Activated T-cell treated with anti-CD3 and anti-CD28 coated beads, Interleukin-2, amount 50 U/mL, for 48 hours (primary cell): Measurements from ENCODE around the gene CBLC.

Experiments
- DNase-seq, 2 experiments: peaks; one replicate each; pipeline ENCODE4 v3.0.0-alpha.2; 2020

The CBLC gene

GRCh38 chr19:44746946-44747738 is 30.5 kb upstream of the CBLC start:
- DNase-seq: peak; percentile 96 to 97

- DNase-seq: peak; percentile 77 to 78
Measured at GRCh38 chr19:44747739-44748425, 29.8 kb upstream of the CBLC start.

DNA sequence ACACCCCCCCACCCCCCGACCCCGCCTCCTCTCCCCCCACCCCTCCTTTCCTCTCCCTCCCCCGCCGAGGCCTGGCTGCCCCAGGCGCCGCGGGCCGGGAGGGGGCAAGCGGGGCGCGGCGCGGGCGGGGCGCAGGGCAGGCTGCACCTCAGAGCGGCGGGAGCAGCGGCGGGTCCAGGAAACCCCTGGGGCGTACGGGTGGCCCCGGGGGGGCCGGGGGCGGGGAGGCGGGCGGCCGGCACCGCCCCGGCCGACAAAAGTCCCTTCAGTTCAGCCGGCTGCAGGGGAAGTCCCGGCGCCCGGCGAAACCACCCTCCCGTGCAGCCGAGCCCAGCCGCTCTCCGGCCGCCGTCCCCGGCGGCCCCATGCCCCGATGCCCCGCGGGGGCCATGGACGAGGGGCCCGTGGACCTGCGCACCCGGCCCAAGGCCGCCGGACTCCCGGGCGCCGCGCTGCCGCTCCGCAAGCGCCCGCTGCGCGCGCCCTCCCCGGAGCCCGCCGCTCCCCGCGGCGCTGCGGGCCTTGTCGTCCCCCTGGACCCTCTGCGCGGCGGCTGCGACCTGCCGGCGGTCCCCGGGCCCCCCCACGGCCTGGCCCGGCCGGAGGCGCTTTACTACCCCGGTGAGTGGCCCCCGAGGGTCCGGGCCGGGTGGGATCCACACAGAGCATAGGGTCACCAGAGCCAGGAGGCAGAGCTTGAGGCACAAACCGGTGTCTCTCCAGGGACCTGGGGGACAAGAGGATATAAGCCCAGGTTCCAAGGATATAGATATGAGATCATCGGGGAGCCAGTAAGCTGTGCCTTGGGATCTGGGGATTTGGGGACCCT is 29.1 kb upstream of the CBLC start, which contains the start of gene BCL3:
Gene BCL3, plus strand, starts transcription at position 283 of the 829 bp plus-strand sequence. Its CDS starts 83 bp downstream, at position 366.
- peak; percentile 76 to 82 for DNase-seq

GRCh38 chr19:44749292-44749691 is 28.4 kb upstream of the CBLC start:
- DNase-seq: no peak

DNA sequence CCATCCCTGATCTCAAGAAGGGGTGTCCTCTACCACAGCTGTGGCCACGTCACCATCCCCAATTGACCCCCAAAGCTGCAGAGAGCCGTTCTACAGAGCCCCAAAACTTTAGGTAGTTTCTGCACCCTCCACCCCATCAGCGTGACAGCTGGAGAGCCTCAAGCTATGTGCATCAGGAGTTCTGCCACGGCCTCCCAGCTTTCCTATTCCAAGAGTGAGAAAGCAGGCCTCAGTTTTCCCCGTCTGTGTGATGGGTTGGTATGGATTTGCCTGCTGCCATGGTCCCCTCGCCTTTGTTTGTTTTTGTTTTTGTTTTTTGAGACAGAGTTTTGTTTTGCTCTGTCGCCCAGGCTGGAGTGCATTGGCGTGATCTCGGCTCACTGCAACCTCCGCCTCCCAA is 27.7 kb upstream of the CBLC start:
- no peak for DNase-seq

GRCh38 chr19:44752123-44752815 is 25.4 kb upstream of the CBLC start:
- DNase-seq: no peak

DNA sequence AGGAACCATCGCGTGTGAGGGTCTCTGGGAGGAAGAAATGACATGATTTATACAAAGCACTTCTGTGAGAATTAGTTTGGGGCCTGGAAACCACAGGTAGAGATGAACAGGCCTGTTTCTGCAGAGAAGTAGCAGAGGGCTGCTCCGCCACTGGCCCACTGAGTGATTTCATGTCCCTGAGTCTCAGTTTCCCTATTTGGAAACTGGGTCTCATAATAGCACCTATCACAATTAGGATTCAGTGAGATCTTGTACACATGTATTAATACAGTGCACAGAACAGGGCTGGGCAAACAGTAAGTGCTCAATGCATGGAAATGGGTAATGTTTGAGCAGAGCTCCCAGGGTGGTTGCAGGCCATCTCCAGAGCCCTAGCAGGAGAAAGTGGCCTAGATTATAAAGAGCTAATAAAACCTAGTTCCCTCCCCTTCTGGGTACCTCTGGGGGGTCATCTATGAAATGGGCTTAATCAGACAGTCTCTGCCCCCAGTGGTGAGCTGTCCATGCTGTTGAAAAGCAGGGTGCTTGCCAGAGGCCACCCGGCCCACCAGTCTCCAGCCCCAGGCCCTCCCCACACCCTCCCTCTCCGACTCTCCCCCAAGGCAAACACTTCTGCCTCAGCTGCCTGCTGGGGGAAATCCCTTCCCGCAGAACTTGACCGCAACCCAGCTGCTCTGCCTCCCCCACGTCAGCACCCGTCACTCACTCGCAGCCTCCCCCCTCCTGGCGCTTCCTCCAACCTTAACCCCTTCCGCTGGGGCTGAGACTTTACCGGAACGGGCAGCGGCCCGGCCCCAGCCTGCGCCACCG is 24.7 kb upstream of the CBLC start:
- DNase-seq: peak; percentile 95 to 96

DNA sequence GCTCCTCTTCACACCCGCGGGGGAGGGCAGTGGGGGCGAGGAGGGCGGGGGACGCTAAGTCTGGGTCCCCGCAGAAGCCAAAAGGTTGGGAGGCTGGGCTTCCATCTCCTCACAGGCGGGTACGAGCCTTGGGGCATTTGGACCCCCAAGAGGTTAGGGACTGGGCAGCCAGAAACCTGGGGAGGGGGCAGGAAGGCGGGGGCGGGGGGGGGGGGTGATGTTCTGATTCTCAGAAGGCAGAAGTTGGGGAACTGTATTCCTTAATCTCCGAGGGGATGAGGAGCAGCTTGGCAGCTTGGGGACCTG is 24.1 kb upstream of the CBLC start:
- DNase-seq: no peak

GRCh38 chr19:44753932-44754749 is 23.5 kb upstream of the CBLC start:
- peak; percentile 93 to 94 for DNase-seq

DNA sequence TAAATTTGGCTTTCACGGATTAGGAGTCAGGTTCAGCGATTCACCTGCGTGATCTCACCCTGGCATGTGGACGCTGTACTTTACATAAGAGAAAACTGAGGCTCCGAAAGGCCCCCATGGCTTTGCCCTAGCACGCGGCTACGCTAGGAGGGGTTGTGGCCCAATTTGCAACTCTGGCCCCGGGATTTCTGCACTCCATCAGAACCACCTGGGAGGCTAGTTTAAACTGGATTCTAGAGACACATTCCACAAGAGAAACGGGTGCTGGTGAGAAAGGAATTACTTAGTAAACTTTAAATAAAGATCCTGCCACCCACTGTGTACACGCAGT is 23.0 kb upstream of the CBLC start:
- no peak for DNase-seq

- DNase-seq: no peak
Measured at GRCh38 chr19:44755219-44755618, 22.5 kb upstream of the CBLC start.

DNA sequence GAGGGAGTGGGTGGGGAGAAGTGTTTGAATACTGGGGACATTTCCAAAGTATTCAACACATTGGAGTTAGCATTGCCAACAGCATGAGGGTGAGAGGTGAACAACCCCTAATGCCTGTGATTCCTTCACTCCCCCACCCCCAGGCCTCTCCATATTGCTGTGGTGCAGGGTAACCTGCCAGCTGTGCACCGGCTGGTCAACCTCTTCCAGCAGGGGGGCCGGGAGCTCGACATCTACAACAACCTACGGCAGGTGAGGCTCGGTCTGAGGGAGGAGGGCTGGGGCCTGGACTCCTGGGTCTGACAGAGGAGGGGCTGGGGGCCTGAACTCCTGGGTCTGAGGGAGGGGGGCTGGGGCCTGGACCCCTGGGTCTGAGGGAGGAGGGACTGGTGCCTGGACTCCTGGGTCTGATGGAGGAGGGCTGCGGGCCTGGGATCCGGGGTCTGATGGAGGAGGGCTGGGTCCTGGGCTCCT is 21.6 kb upstream of the CBLC start:
- no peak for DNase-seq

DNA sequence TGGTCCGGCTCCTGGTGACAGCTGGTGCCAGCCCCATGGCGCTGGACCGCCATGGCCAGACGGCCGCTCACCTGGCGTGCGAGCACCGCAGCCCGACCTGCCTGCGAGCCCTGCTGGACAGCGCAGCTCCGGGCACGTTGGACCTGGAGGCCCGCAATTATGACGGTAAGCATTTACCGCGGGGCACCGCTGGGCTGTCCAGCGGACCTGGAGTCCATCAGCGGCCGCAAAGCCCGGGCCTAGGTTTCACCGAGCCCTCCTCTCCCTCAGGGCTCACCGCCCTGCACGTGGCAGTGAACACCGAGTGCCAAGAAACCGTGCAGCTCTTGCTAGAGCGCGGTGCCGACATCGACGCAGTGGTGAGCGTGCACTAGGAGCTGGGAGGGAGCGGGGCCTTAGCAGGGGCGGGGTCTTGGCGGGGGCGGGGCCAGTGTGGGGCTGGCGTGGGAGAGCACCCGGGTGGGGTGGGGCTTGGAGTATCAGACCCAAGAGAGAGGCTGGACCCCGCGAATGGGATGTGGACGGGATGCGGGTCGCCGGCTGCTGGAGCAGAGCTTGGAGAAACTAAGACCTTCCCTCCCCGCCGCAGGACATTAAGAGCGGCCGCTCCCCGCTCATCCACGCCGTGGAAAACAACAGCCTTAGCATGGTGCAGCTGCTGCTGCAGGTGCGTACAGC is 20.5 kb upstream of the CBLC start:
- no peak for DNase-seq

GRCh38 chr19:44757735-44758505 is 19.8 kb upstream of the CBLC start:
- no peak for DNase-seq

- no peak for DNase-seq
Measured at GRCh38 chr19:44758596-44758995, 19.1 kb upstream of the CBLC start.

DNA sequence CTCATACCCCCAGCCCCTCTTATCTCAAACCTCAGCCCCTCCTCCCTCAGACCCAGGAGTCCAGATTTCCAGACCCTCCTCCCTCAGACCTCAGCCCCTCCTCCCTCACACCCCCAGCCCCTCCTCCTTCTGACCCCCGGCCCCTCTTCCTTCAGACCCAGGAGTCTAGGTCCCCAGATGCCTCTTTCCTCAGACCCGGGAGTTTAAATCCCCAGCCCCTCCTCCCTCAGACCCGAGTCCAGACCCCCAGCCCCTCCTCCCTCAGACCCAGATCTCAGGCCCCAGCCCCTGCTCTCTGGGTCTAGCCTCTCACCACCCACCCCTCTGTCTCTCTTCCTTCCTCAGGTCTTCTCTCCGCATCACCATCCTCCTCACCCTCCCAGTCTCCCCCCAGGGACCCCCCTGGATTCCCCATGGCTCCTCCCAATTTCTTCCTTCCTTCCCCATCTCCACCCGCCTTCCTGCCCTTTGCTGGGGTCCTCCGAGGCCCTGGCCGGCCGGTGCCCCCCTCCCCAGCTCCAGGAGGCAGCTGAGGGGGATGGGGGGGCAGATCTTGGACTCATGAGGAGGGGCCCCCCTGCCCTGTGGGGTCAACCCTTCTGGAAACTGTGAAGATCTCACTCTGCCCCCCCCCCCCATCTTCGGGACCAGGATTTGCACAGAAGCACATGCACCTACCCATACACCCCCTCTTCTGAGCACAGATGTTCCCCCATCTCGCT is 18.4 kb upstream of the CBLC start:
- no peak for DNase-seq

DNA sequence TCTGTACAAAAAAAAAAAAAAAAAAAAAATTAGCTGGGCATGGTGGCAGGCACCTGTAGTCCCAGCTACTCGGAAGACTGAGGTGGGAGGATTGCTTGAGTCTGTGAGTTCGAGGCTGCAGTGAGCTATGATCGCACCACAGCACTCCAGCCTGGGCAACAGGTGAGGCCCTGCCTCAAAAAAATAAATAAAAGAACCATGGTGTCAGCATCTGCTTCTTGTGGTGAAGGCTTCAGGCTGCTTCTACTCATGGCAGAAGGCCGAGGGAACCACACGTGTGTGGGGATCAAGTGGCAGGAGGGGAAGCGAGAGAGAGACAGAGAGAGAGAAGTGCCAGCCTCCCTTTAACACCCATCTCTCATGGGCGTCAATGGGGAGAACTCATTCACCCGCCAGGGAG is 15.7 kb upstream of the CBLC start:
- DNase-seq: no peak

- DNase-seq: no peak
Measured at GRCh38 chr19:44765033-44765948, 12.4 kb upstream of the CBLC start.
